ENCODE results near the gene MAML3. TPM values are rescaled to one million over a fixed set of nuclear protein-coding genes. Genes with fewer than 3 reads are reported as not detected.

MAML3 gene
- total and polyA plus RNA-seq, 2 of the 13 experiments (the other 11 are each of a cell fraction or from before 2014, with no cell fraction given) = 0.05 to 0.13 TPM

DNA sequence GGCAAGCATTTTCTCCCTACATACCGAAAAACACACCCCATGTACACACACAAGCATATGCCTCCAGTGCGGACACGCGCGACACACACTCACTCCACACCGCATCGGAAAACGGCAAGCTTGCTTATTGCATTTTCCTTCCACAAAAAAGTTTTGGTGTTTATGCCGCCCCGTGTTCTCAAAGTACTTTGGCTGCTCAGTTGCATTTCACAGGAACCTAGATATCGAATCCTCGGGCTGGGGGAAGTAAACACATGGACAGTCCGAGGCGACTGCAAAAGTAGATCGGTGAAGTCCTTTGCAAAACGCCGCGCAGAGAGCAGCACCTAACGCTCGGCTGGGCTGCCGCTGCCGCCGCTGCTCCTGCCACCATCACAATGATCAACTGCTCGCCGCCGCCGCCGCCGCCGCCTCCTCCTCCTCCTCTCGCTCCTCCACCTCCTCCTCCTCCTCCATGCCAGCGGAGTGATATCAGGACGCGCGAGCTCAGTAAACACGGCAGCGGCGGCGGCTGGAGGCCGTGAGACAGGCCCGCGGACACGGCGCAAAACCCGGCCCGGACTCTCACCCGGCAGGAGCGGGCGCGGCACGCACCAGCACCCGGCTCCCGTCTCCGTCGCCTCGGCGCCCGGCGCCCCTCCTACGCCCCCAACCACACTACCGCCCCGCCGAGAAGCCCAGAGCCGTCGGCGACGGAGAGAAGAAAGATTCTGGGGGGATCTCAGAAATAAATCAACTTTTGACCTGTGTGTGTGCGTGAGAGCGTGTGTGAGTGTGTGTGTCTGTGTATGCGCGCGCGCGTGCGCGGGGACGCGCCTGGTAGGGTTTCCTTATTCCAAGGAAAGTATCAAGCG lies at the start of gene MAML3 (continued):
- TF ChIP-seq, protein P1, sequence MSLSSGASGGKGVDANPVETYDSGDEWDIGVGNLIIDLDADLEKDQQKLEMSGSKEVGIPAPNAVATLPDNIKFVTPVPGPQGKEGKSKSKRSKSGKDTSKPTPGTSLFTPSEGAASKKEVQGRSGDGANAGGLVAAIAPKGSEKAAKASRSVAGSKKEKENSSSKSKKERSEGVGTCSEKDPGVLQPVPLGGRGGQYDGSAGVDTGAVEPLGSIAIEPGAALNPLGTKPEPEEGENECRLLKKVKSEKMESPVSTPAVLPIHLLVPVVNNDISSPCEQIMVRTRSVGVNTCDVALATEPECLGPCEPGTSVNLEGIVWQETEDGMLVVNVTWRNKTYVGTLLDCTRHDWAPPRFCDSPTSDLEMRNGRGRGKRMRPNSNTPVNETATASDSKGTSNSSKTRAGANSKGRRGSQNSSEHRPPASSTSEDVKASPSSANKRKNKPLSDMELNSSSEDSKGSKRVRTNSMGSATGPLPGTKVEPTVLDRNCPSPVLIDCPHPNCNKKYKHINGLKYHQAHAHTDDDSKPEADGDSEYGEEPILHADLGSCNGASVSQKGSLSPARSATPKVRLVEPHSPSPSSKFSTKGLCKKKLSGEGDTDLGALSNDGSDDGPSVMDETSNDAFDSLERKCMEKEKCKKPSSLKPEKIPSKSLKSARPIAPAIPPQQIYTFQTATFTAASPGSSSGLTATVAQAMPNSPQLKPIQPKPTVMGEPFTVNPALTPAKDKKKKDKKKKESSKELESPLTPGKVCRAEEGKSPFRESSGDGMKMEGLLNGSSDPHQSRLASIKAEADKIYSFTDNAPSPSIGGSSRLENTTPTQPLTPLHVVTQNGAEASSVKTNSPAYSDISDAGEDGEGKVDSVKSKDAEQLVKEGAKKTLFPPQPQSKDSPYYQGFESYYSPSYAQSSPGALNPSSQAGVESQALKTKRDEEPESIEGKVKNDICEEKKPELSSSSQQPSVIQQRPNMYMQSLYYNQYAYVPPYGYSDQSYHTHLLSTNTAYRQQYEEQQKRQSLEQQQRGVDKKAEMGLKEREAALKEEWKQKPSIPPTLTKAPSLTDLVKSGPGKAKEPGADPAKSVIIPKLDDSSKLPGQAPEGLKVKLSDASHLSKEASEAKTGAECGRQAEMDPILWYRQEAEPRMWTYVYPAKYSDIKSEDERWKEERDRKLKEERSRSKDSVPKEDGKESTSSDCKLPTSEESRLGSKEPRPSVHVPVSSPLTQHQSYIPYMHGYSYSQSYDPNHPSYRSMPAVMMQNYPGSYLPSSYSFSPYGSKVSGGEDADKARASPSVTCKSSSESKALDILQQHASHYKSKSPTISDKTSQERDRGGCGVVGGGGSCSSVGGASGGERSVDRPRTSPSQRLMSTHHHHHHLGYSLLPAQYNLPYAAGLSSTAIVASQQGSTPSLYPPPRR (CRISPR knock-in tag; IDR thresholded peaks at IDR 0.05; ENCODE audit: borderline replicate concordance) = no peak
- TF ChIP-seq, protein P2, sequence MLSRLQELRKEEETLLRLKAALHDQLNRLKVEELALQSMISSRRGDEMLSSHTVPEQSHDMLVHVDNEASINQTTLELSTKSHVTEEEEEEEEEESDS (CRISPR knock-in tag; IDR thresholded peaks at IDR 0.05; ENCODE audit: borderline replicate concordance) = no peak
- TF ChIP-seq, protein P3, sequence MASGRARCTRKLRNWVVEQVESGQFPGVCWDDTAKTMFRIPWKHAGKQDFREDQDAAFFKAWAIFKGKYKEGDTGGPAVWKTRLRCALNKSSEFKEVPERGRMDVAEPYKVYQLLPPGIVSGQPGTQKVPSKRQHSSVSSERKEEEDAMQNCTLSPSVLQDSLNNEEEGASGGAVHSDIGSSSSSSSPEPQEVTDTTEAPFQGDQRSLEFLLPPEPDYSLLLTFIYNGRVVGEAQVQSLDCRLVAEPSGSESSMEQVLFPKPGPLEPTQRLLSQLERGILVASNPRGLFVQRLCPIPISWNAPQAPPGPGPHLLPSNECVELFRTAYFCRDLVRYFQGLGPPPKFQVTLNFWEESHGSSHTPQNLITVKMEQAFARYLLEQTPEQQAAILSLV (CRISPR knock-in tag; IDR thresholded peaks at IDR 0.05; ENCODE audit: borderline replicate concordance) = 0 out of 2 replicates have a peak, but pooled peaks have one; percentile 27
- TF ChIP-seq NBN (conservative IDR thresholded peaks at IDR 0.05) = no peak
- no peak for TF ChIP-seq PAF1 (CRISPR knock-in tag; IDR thresholded peaks at IDR 0.05)
- TF ChIP-seq MAF1 (CRISPR knock-in tag; IDR thresholded peaks at IDR 0.05; ENCODE audit: borderline replicate concordance) = 0 out of 2 replicates have a peak, but pooled peaks have one; percentile 20
- TF ChIP-seq, protein P4, sequence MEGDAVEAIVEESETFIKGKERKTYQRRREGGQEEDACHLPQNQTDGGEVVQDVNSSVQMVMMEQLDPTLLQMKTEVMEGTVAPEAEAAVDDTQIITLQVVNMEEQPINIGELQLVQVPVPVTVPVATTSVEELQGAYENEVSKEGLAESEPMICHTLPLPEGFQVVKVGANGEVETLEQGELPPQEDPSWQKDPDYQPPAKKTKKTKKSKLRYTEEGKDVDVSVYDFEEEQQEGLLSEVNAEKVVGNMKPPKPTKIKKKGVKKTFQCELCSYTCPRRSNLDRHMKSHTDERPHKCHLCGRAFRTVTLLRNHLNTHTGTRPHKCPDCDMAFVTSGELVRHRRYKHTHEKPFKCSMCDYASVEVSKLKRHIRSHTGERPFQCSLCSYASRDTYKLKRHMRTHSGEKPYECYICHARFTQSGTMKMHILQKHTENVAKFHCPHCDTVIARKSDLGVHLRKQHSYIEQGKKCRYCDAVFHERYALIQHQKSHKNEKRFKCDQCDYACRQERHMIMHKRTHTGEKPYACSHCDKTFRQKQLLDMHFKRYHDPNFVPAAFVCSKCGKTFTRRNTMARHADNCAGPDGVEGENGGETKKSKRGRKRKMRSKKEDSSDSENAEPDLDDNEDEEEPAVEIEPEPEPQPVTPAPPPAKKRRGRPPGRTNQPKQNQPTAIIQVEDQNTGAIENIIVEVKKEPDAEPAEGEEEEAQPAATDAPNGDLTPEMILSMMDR (CRISPR knock-in tag; IDR thresholded peaks at IDR 0.05) = no peak
- peak; percentile 72; the same call in 1 of the 2 replicates for TF ChIP-seq HOXD1 (CRISPR knock-in tag; IDR thresholded peaks at IDR 0.05)
- TF ChIP-seq, protein P5, sequence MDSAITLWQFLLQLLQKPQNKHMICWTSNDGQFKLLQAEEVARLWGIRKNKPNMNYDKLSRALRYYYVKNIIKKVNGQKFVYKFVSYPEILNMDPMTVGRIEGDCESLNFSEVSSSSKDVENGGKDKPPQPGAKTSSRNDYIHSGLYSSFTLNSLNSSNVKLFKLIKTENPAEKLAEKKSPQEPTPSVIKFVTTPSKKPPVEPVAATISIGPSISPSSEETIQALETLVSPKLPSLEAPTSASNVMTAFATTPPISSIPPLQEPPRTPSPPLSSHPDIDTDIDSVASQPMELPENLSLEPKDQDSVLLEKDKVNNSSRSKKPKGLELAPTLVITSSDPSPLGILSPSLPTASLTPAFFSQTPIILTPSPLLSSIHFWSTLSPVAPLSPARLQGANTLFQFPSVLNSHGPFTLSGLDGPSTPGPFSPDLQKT (CRISPR knock-in tag; IDR thresholded peaks at IDR 0.05; ENCODE audit: borderline replicate concordance) = no peak
- TF ChIP-seq, protein P6, sequence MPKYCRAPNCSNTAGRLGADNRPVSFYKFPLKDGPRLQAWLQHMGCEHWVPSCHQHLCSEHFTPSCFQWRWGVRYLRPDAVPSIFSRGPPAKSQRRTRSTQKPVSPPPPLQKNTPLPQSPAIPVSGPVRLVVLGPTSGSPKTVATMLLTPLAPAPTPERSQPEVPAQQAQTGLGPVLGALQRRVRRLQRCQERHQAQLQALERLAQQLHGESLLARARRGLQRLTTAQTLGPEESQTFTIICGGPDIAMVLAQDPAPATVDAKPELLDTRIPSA (CRISPR knock-in tag; IDR thresholded peaks at IDR 0.05; ENCODE audit: borderline replicate concordance) = no peak
- TF ChIP-seq RXRB (CRISPR knock-in tag; IDR thresholded peaks at IDR 0.05; ENCODE audit: borderline replicate concordance) = peak; percentile 37; the same call in 1 of the 2 replicates
- no peak for TF ChIP-seq ZNF256 (CRISPR knock-in tag; conservative IDR thresholded peaks at IDR 0.05)
- TF ChIP-seq, protein P7, sequence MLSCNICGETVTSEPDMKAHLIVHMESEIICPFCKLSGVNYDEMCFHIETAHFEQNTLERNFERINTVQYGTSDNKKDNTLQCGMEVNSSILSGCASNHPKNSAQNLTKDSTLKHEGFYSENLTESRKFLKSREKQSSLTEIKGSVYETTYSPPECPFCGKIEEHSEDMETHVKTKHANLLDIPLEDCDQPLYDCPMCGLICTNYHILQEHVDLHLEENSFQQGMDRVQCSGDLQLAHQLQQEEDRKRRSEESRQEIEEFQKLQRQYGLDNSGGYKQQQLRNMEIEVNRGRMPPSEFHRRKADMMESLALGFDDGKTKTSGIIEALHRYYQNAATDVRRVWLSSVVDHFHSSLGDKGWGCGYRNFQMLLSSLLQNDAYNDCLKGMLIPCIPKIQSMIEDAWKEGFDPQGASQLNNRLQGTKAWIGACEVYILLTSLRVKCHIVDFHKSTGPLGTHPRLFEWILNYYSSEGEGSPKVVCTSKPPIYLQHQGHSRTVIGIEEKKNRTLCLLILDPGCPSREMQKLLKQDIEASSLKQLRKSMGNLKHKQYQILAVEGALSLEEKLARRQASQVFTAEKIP (CRISPR knock-in tag; IDR thresholded peaks at IDR 0.05; ENCODE audit: borderline replicate concordance) = no peak
- peak; percentile 94; the same call in 1 of the 2 replicates for TF ChIP-seq PCBP1 (IDR thresholded peaks at IDR 0.05; ENCODE audit: borderline replicate concordance, low read depth, low read length)
- no peak for TF ChIP-seq ADNP (CRISPR knock-in tag; IDR thresholded peaks at IDR 0.05)
- peak; percentile 92 for TF ChIP-seq FOXA3 (CRISPR knock-in tag; IDR thresholded peaks at IDR 0.05)

Measured in HepG2 (cell line).